GM21737 (cell line): ENCODE measurements around the gene DNAJB8.

ENCODE experiments used
- ATAC-seq: cut with Tn5 transposase; IDR thresholded peaks from one replicate; pipeline ENCODE4 v1.9.1; 2021; ENCODE audit warnings: mild to moderate bottlenecking, moderate library complexity; ENCODE audit not compliant: unreplicated experiment

Gene DNAJB8

GRCh38 chr3:128448491-128448890, 18.2 kb downstream of the DNAJB8 start:
- no peak for ATAC-seq

GRCh38 chr3:128447561-128448013, 19.1 kb downstream of the DNAJB8 start:
- no peak for ATAC-seq

GRCh38 chr3:128446821-128447220, 19.9 kb downstream of the DNAJB8 start:
- ATAC-seq = no peak

GRCh38 chr3:128445357-128445756, 21.3 kb downstream of the DNAJB8 start:
- no peak for ATAC-seq

GRCh38 chr3:128443771-128444170, 22.9 kb downstream of the DNAJB8 start:
- ATAC-seq = no peak

GRCh38 chr3:128442949-128443348, 23.7 kb downstream of the DNAJB8 start:
- no peak for ATAC-seq

- no peak for ATAC-seq
Observed at GRCh38 chr3:128442070-128442469, 24.6 kb downstream of the DNAJB8 start.

- no peak for ATAC-seq
Observed at GRCh38 chr3:128439226-128439625, 27.5 kb downstream of the DNAJB8 start.

- ATAC-seq = no peak
Observed at GRCh38 chr3:128438488-128439072, 28.1 kb downstream of the DNAJB8 start.

- no peak for ATAC-seq
Observed at GRCh38 chr3:128436214-128436613, 30.5 kb downstream of the DNAJB8 start.

GRCh38 chr3:128435561-128435960, 31.1 kb downstream of the DNAJB8 start:
- no peak for ATAC-seq

- ATAC-seq = no peak
Observed at GRCh38 chr3:128435058-128435457, 31.6 kb downstream of the DNAJB8 start.

GRCh38 chr3:128434524-128434923, 32.2 kb downstream of the DNAJB8 start:
- no peak for ATAC-seq

GRCh38 chr3:128433837-128434165, 32.9 kb downstream of the DNAJB8 start:
- ATAC-seq = no peak

- no peak for ATAC-seq
Observed at GRCh38 chr3:128432971-128433836, 33.5 kb downstream of the DNAJB8 start.

- no peak for ATAC-seq
Observed at GRCh38 chr3:128432301-128432970, 34.3 kb downstream of the DNAJB8 start.

- no peak for ATAC-seq
Observed at GRCh38 chr3:128431803-128432300, 34.8 kb downstream of the DNAJB8 start.

- no peak for ATAC-seq
Observed at GRCh38 chr3:128430731-128431130, 36.0 kb downstream of the DNAJB8 start.

GRCh38 chr3:128430301-128430700, 36.4 kb downstream of the DNAJB8 start:
- no peak for ATAC-seq

- no peak for ATAC-seq
Observed at GRCh38 chr3:128429751-128430150, 36.9 kb downstream of the DNAJB8 start.

- ATAC-seq = no peak
Observed at GRCh38 chr3:128429275-128429674, 37.4 kb downstream of the DNAJB8 start.
